AG09319 (cell line): ENCODE measurements around the gene ACSM3.

Source experiments
- DNase-seq: peaks from one replicate; pipeline ENCODE4 v3.0.0-alpha.2; 2010; ENCODE audit warnings: low read depth; ENCODE audit errors: extremely low read depth
- CTCF ChIP-seq: IDR thresholded peaks from 2 replicates; pipeline ENCODE4 v1.5.1; 2011; ENCODE audit warnings: low read depth, mild to moderate bottlenecking, inconsistent platforms, low read length, moderate library complexity

The ACSM3 gene

GRCh38 chr16:20822521-20823325 lies 58.9 kb downstream of the ACSM3 start:
- TF ChIP-seq CTCF, result no peak
- DNase-seq, result no peak

DNA sequence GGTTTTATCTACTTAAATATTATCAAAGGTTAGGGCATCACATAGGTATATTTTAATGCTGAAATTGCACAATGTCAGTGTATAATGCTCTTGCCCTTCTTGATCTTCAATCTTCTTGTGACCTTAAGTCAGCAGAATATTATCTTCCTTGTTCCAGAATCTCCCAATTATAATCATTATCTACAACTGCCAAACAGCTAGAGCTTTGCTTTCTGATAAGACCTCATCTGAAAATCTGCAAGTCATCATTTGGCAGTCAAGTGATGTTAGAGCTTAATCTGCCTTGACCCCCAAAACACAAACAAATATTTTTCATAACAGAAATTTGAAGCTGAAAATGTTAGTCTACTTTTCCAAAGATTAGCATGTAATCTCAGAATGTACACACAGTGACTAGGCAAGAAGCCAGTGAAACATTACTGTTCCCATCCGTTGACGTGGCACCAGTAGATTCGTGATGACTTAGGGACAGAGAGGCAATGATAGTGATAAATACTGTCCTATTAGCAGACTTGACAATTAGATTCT lies 62.3 kb downstream of the ACSM3 start:
- TF ChIP-seq CTCF, result no peak
- DNase-seq, result no peak

DNA sequence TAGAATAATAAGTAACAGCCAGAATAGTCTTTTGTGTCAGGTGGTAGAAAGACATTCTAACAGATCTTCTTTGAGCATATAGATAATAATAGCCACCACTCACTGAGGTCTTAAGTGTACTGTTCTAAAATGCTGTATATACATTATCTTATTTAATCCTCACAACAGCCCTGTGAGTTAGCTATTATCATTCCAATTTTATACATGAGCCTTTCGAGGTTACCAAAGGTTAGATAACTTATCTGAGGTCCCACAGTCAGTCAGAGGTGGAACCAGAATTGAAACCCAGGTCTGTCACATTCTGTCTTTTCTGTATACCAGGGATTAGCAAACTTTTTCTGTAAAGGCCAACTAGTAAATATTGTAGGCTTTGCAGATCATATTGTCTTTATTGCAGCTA lies 65.7 kb downstream of the ACSM3 start:
- no peak for DNase-seq
- TF ChIP-seq CTCF, result no peak

GRCh38 chr16:20830372-20830771 lies 66.6 kb downstream of the ACSM3 start:
- DNase-seq, result no peak
- TF ChIP-seq CTCF, result no peak

GRCh38 chr16:20833086-20833485 lies 69.3 kb downstream of the ACSM3 start:
- TF ChIP-seq CTCF, result no peak

GRCh38 chr16:20838240-20838639 lies 74.4 kb downstream of the ACSM3 start:
- no peak for DNase-seq
- TF ChIP-seq CTCF, result no peak

More at GRCh38 chr16:20833086-20833485, 69.3 kb downstream of the ACSM3 start:
- DNase-seq, result no peak

DNA sequence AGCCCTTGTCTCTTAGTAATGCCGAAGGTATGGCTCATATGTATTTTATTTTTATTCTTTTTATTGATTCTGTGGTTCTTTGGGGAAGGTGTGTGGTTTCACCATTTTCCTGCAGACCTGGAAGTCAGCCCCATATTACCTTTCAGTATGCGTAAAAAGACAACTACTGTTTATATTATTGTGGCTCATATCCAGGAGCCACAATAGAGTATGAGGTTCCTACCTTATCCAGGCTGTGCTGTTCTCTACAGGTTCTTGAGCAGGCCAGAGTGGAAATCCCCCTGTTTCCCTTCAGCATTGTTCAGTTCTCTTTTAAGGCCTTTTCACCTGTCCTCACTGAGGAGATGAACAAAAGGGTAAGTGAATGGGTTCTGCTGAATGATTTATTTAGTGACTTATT lies 75.7 kb downstream of the ACSM3 start:
- TF ChIP-seq CTCF, result no peak
- DNase-seq, result no peak
